Brain pericyte (primary cell): ENCODE results near the gene KRT222.
A peak's percentile ranks its signal among the peaks of the same experiment; 100 is the strongest.

Source experiments
- DNase-seq: peaks from one replicate; pipeline ENCODE4 v3.0.0-alpha.2; 2012; ENCODE audit warnings: low read depth, low spot score

Gene KRT222

GRCh38 chr17:40658396-40658795 is 6.6 kb downstream of the KRT222 start:
- no peak for DNase-seq

- DNase-seq: no peak
Observed at GRCh38 chr17:40651939-40652338, 13.0 kb downstream of the KRT222 start.

GRCh38 chr17:40648384-40648968 is 16.5 kb downstream of the KRT222 start:
- DNase-seq: no peak

- DNase-seq: peak; percentile 61
Observed at GRCh38 chr17:40647624-40648383, 17.2 kb downstream of the KRT222 start, which contains the start of gene SMARCE1. TSS of gene SMARCE1 (minus strand) at chr17:40647818. CDS start at chr17:40645802, 2,016 bp downstream.

- no peak for DNase-seq
Observed at GRCh38 chr17:40646791-40647623, 18.0 kb downstream of the KRT222 start.

- DNase-seq: no peak
Observed at GRCh38 chr17:40645943-40646342, 19.0 kb downstream of the KRT222 start.

GRCh38 chr17:40645291-40645690 is 19.7 kb downstream of the KRT222 start:
- DNase-seq: no peak

- no peak for DNase-seq
Observed at GRCh38 chr17:40637931-40638330, 27.0 kb downstream of the KRT222 start.

GRCh38 chr17:40633871-40634270 is 31.1 kb downstream of the KRT222 start:
- DNase-seq: no peak

- DNase-seq: no peak
Observed at GRCh38 chr17:40632216-40632615, 32.8 kb downstream of the KRT222 start.

- DNase-seq: no peak
Observed at GRCh38 chr17:40629842-40630241, 35.1 kb downstream of the KRT222 start.

- DNase-seq: no peak
Observed at GRCh38 chr17:40625311-40625710, 39.7 kb downstream of the KRT222 start.

- DNase-seq: no peak
Observed at GRCh38 chr17:40623419-40624210, 41.4 kb downstream of the KRT222 start.

GRCh38 chr17:40622509-40622928 is 42.5 kb downstream of the KRT222 start:
- no peak for DNase-seq

GRCh38 chr17:40621578-40621977 is 43.4 kb downstream of the KRT222 start:
- no peak for DNase-seq

GRCh38 chr17:40621019-40621418 is 44.0 kb downstream of the KRT222 start:
- DNase-seq: no peak

- DNase-seq: no peak
Observed at GRCh38 chr17:40618754-40619625, 46.0 kb downstream of the KRT222 start.

GRCh38 chr17:40617678-40618240 is 47.2 kb downstream of the KRT222 start:
- DNase-seq: no peak

- DNase-seq: no peak
Observed at GRCh38 chr17:40616592-40616991, 48.4 kb downstream of the KRT222 start.

- DNase-seq: no peak
Observed at GRCh38 chr17:40615841-40616476, 49.0 kb downstream of the KRT222 start.
